Erythroblast (primary cell): ENCODE data around the gene SOCS2.

Experiments used
- DNase-seq, 2 experiments: peaks; one replicate each; lab custom pipeline; 2025; lab: John Stamatoyannopoulos, UW
- GATA1 ChIP-seq: IDR thresholded peaks from 2 replicates; pipeline ENCODE4 v1.6.1; 2011; ENCODE audit warnings: low read depth, mild to moderate bottlenecking, control low read depth, low read length, moderate library complexity
- POLR2A ChIP-seq: IDR thresholded peaks from 2 replicates; pipeline ENCODE4 v1.6.1; 2011; ENCODE audit warnings: mild to moderate bottlenecking, low read length

The SOCS2 gene, protein sequence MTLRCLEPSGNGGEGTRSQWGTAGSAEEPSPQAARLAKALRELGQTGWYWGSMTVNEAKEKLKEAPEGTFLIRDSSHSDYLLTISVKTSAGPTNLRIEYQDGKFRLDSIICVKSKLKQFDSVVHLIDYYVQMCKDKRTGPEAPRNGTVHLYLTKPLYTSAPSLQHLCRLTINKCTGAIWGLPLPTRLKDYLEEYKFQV

GRCh38 chr12:93571925-93572711 is at the start of gene SOCS2:
SOCS2 (plus strand) TSS chr12:93572675; CDS start chr12:93572898, 223 bp downstream.
- TF ChIP-seq GATA1, result no peak
- no peak for TF ChIP-seq POLR2A
- DNase-seq, result peak; percentile 72 to 85

- DNase-seq, result no peak
- TF ChIP-seq POLR2A, result no peak
- TF ChIP-seq GATA1, result no peak
Measured at GRCh38 chr12:93524386-93525133, 47.9 kb upstream of the SOCS2 start.

GRCh38 chr12:93526786-93527428 is 45.6 kb upstream of the SOCS2 start:
- TF ChIP-seq GATA1 (no peak), POLR2A (no peak)
- no peak for DNase-seq

DNA sequence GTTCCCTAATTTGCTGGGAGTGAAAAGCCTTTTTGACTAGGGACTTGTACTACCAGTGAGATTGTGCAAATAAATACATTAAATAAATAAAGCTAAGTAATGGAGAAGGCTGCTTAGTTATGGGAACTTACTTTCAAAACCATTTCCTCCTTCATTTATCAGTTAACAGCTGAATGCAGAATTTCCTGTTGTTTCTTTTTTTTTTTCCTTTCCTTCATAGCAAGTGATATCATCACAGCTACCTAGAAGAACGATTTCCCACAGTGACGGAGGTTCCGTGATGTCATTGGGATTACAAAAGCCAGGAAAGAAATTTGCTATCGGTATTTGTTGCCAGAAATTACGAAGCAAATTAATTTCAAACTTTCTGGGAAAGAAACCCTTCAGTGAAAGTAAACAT is 42.1 kb upstream of the SOCS2 start:
- no peak for DNase-seq
- TF ChIP-seq POLR2A, result no peak

- TF ChIP-seq POLR2A, result no peak
- no peak for TF ChIP-seq GATA1
- DNase-seq, result no peak
Measured at GRCh38 chr12:93533310-93533709, 39.2 kb upstream of the SOCS2 start.

DNA sequence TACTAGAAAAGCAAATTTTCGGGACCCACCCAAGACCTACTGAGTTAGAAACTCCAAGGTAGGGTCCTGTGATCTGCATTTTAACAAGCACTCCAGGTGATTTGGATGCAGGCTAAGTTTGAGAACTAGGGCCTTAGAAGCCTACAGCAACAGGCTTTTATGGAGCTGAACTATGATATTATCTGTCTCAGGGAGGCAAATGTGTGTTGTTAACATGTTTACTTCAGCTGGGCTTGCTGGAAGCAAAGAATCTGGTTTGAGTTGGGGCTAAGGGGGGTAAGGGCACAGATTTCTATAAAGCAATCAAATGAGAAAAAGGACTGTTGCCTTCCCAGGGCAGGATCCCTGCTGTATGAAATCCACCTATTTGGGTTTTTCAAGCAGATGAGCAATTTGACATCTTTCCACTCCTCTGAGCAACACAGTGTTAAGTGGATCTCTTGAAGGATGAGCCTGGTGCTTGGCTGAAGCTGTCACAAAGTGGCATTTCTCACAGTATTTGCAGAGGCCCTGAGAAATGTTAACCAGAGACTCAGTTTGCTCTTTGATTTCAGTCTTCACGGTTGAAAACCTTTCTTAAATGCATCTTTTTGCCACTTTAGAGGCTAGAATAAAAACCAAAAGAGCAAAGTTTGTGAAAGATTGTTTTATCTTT is 36.2 kb upstream of the SOCS2 start:
- DNase-seq, result no peak
- no peak for TF ChIP-seq POLR2A
- no peak for TF ChIP-seq GATA1

DNA sequence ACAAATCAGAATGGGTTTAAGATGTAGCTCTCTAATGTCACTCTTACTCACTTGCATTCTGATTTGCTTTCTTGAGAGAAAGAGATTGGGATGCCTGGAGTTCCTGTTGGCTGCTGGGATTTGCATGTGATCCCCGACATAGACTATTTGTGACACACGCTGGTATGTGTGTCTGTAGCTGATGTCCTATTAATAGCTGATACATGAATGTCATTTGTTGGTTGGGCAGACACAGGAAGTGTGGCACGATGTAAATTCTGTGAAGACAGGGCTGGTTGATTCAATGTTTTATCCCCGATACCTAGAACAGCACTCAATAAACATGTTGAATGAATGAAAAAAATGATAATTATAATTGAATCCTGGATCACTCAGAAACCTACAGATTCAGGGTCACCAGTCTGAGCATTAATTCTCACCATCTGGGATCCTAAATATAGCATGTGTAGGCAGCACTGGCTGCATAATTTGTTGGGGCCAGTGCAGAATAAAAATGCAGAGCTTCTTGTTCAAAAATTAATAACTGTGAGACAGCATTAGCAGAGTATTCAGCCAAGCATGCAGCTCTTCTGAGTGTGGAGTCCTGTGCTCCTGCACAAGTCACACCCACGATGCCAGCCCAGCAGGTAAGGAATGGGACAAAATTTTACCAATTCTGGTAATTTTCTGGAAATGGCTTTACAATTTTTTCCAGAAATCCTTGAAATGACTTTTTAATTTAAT is 35.5 kb upstream of the SOCS2 start:
- DNase-seq, result no peak
- TF ChIP-seq GATA1 (no peak), POLR2A (no peak)

- TF ChIP-seq GATA1 (no peak), POLR2A (no peak)
- peak in 1 of 2 experiments; percentile 15 for DNase-seq
Measured at GRCh38 chr12:93537769-93538168, 34.7 kb upstream of the SOCS2 start.

DNA sequence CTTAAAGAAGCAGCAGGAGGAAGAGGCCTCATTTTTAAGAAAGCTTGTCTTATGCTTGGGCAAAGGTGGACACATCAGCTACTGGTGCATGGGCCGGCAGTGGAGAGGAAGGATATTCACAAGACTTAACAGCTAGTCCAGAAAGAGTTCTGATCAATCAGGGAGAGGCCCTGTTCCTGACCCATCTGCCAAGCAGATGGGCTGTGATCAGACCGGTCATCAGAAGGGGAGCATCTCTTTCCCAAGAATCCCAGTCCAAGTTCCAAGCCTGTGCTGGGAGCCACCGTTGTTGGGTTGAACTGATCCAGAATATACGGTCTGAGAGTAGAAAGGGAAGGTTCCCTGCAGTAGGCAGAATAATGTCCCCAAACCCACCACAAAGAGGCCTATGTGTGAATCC is 32.7 kb upstream of the SOCS2 start:
- no peak for TF ChIP-seq POLR2A
- TF ChIP-seq GATA1, result no peak
- no peak for DNase-seq

DNA sequence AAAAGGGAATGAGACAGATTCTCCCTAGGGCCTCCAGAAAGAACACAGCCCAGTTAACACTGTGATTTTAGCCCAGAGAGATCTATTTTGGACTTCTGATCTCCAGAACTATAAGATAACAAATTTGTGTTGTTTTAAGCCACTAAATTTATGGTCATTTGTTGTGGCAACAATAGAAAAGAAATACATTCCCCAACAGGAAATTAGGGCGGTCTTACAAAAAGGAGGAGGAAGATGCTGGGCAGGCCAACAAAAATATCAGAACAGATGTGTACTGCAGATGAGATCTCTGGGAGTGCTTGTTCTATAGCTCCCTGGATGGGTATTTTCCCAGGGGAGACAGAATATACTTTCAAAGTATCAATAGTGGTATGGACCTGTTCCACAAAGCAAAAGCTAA is 32.0 kb upstream of the SOCS2 start:
- TF ChIP-seq GATA1, result no peak
- no peak for TF ChIP-seq POLR2A
- DNase-seq, result no peak

- TF ChIP-seq GATA1 (no peak), POLR2A (no peak)
- DNase-seq, result no peak
Measured at GRCh38 chr12:93541578-93542225, 30.8 kb upstream of the SOCS2 start.

DNA sequence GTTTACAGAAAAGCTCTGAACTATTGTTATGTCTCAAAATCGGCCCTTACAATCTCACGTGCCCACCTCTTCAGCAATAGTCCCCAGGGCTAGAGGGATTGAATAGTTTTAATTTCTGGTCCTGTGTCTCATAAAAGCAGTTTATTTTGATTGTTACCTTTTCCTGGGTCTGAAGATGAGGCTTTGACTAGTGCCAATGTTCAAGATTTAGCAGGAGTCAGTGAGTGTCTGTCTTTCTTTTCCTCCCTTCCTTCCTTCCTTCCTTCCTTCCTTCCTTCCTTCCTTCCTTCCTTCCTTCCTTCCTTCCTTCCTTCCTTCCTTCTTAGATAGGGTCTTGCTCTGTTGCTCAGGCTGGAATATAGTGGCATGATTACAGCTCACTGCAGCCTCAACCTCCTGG is 24.7 kb upstream of the SOCS2 start:
- no peak for TF ChIP-seq GATA1
- no peak for TF ChIP-seq POLR2A
- no peak for DNase-seq
